Measurements from ENCODE around the gene ZNF71. TPM values are rescaled to one million over a fixed set of nuclear protein-coding genes. Genes with fewer than 3 reads are reported as not detected.

Gene ZNF71
- total RNA-seq, result 6.6 and 7.3 TPM in 2 replicates

GRCh38 chr19:56594783-56595547, at the start of gene ZNF71:
Gene ZNF71, plus strand, starts transcription at chr19:56595302. Its CDS starts 6,257 bp downstream, at chr19:56601559.

GRCh38 chr19:56567274-56568120, 27.6 kb upstream of the ZNF71 start, which contains the start of gene ZNF470:
Gene ZNF470, plus strand, starts transcription at chr19:56567468. Its CDS starts 2,844 bp downstream, at chr19:56570312.

GRCh38 chr19:56642711-56643459, 47.8 kb downstream of the ZNF71 start, which contains the start of gene SMIM17:
Gene SMIM17, plus strand, starts transcription at chr19:56643159. Its CDS starts 2,509 bp downstream, at chr19:56645668.

GRCh38 chr19:56671613-56671994, 76.5 kb downstream of the ZNF71 start, which contains the start of gene ZNF835:
Gene ZNF835, minus strand, starts transcription at chr19:56671757. Its CDS starts 6,559 bp downstream, at chr19:56665198.

Other genes starting within 250 kb of the ZNF71 start
- 4.1 and 4.4 TPM in 2 replicates for gene ZNF582, start 201.8 kb upstream of the ZNF71 start, total RNA-seq
- gene ZNF583, start 191.0 kb upstream of the ZNF71 start, total RNA-seq, result 2.5 and 2.7 TPM in 2 replicates
- 1.4 and 2.2 TPM in 2 replicates for gene ZNF667, start 118.0 kb upstream of the ZNF71 start, total RNA-seq
- gene ZNF471, start 87.4 kb upstream of the ZNF71 start, total RNA-seq, result 0.46 and 0.99 TPM in 2 replicates
- gene ZFP28, start 56.4 kb upstream of the ZNF71 start, total RNA-seq, result 4.5 and 5.0 TPM in 2 replicates
- 1.2 and 1.3 TPM in 2 replicates for gene ZNF470, start 27.8 kb upstream of the ZNF71 start, total RNA-seq
- not detected in 2 replicates for gene SMIM17, start 47.9 kb downstream of the ZNF71 start, total RNA-seq
- gene ZNF835, start 76.5 kb downstream of the ZNF71 start, total RNA-seq, result 0.14 and 0.21 TPM in 2 replicates
- gene PEG3, start 245.4 kb downstream of the ZNF71 start, total RNA-seq, result 0.23 and 0.56 TPM in 2 replicates
- not detected in 2 replicates for gene ZIM2, start 245.4 kb downstream of the ZNF71 start, total RNA-seq